Activated CD4-positive, alpha-beta T cell treated with anti-CD3 and anti-CD28 coated beads for 36 hours (primary cell): ENCODE data around the gene GDAP1L1. TPM values are rescaled to one million over a fixed set of nuclear protein-coding genes. Genes with fewer than 3 reads are reported as not detected.

Experiments used
- ATAC-seq: fragments of 200-7000 bp; cut with Tn5 transposase; one replicate; pipeline ENCODE4 v1.10.0; 2021; ENCODE audit warnings: mild to moderate bottlenecking, moderate library complexity
- CTCF ChIA-PET: fragments of 350-600 bp; sonication (Branson Sonifier 250); formaldehyde crosslinking; loops from one replicate; lab custom pipeline; 2021; ENCODE audit warnings: antibody characterized with exemption; lab: Charles Lee
- POLR2A ChIA-PET: fragments of 350-600 bp; sonication (Branson Sonifier 250); formaldehyde crosslinking; loops from one replicate; lab custom pipeline; 2021; ENCODE audit warnings: antibody characterized with exemption, inconsistent platforms; lab: Charles Lee
- DNase-seq: peaks from one replicate; pipeline ENCODE4 v3.0.0-alpha.2; 2020
- H3K27ac Mint-ChIP-seq: one replicate; pipeline ENCODE4 v1.8.0; 2021; ENCODE audit warnings: mixed read lengths
- H3K27me3 Mint-ChIP-seq: one replicate; pipeline ENCODE4 v1.8.0; 2021; ENCODE audit warnings: mixed read lengths
- H3K36me3 Mint-ChIP-seq: one replicate; pipeline ENCODE4 v1.8.0; 2021; ENCODE audit warnings: low read depth, mixed read lengths
- H3K4me1 Mint-ChIP-seq: one replicate; pipeline ENCODE4 v1.8.0; 2021; ENCODE audit warnings: mixed read lengths
- H3K4me3 Mint-ChIP-seq: one replicate; pipeline ENCODE4 v1.8.0; 2021; ENCODE audit warnings: mild to moderate bottlenecking, moderate library complexity, mixed read lengths
- H3K9me3 Mint-ChIP-seq: one replicate; pipeline ENCODE4 v1.8.0; 2021; ENCODE audit warnings: low read depth, mixed read lengths
- intact Hi-C, 2 experiments: fragments of 100-400 bp; cut with DNase I in 1 of 2; cut with micrococcal nuclease in 1 of 2; formaldehyde crosslinking; loops; one replicate each; pipeline versions ENCODE4 v1.14.2 to v1.15.1; 2022 to 2024; cut with DNase I, micrococcal nuclease
- total RNA-seq, 2 experiments: library from RNA; stranded (reverse); gene quantifications; one replicate each; pipeline ENCODE4 v1.2.3, GENCODE V29; 2021

Gene GDAP1L1
- total RNA-seq, 2 experiments from 2014 or later, result 0.74 to 0.89 TPM

- no peaks in the 10 kb centered on the region for H3K36me3 Mint-ChIP-seq
- H3K4me1 Mint-ChIP-seq, result no peaks in the 10 kb centered on the region
- ATAC-seq, result no peak
- POLR2A ChIA-PET, result no interaction called here
- H3K27me3 Mint-ChIP-seq, result peaks cover 4% of the 10 kb centered on the region
- no peak overlapping the region for H3K27ac Mint-ChIP-seq
- no peak for DNase-seq
- CTCF ChIA-PET, result interaction anchor here (0.6 kb wide), 1 partner anchor 38 kb away, joined by 3 read pairs; no protein-coding TSS in a partner anchor
- no peaks in the 10 kb centered on the region for H3K9me3 Mint-ChIP-seq
- intact Hi-C loops, result no loop called here
- no peak overlapping the region for H3K4me3 Mint-ChIP-seq
These were observed 7.0 kb downstream of the GDAP1L1 start for GRCh38 chr20:44254073-44254472.

GRCh38 chr20:44255942-44256341 lies 8.8 kb downstream of the GDAP1L1 start:
- H3K9me3 Mint-ChIP-seq, result no peaks in the 10 kb centered on the region
- no peak for DNase-seq
- ChIA-PET CTCF (no interaction called here), POLR2A (no interaction called here)
- intact Hi-C loops, result no loop called here
- no peak overlapping the region for H3K27ac Mint-ChIP-seq
- no peaks in the 10 kb centered on the region for H3K36me3 Mint-ChIP-seq
- H3K4me1 Mint-ChIP-seq, result no peaks in the 10 kb centered on the region
- H3K4me3 Mint-ChIP-seq, result no peak overlapping the region
- no peak for ATAC-seq
- peaks cover 4% of the 10 kb centered on the region for H3K27me3 Mint-ChIP-seq

- intact Hi-C loops, result no loop called here
- H3K4me3 Mint-ChIP-seq, result no peak overlapping the region
- POLR2A ChIA-PET, result no interaction called here
- H3K4me1 Mint-ChIP-seq, result no peaks in the 10 kb centered on the region
- ATAC-seq, result no peak
- peaks cover 4% of the 10 kb centered on the region for H3K27me3 Mint-ChIP-seq
- H3K9me3 Mint-ChIP-seq, result no peaks in the 10 kb centered on the region
- no peak for DNase-seq
- H3K27ac Mint-ChIP-seq, result no peak overlapping the region
- no peaks in the 10 kb centered on the region for H3K36me3 Mint-ChIP-seq
- CTCF ChIA-PET, result interaction anchor here (1.2 kb wide), 1 partner anchor 55 kb away, joined by 3 read pairs; no protein-coding TSS in a partner anchor
These were observed 9.9 kb downstream of the GDAP1L1 start for GRCh38 chr20:44256961-44257360.

GRCh38 chr20:44258226-44258890 lies 11.2 kb downstream of the GDAP1L1 start:
- CTCF ChIA-PET, result interaction anchor here (0.8 kb wide), 1 partner anchor 74 kb away, joined by 3 read pairs; no protein-coding TSS in a partner anchor
- Mint-ChIP-seq H3K9me3 (no peaks in the 10 kb centered on the region), H3K36me3 (no peaks in the 10 kb centered on the region), H3K4me1 (no peaks in the 10 kb centered on the region), H3K27ac (no peak overlapping the region), H3K4me3 (no peak overlapping the region), H3K27me3 (no peaks in the 10 kb centered on the region)
- POLR2A ChIA-PET, result no interaction called here
- intact Hi-C loops, result no loop called here
- ATAC-seq (no peak), DNase-seq (no peak)

DNA sequence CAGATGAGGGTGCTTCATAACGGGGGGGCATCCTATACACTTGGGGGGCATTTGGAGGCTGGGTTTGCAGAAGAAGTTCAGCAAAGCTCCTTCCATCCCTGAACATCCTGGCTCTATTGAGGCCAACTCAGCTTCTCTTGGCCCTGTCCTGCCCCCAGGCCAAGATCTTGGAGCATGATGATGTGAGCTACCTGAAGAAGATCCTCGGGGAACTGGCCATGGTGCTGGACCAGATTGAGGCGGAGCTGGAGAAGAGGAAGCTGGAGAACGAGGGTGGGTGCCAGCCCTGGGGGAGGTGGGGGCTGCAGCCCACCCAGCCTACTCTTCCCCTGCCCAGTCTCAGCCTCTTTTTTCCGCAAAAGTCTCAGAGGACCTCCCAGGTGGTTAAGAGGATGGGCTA lies 17.2 kb downstream of the GDAP1L1 start:
- Mint-ChIP-seq H3K27ac (no peak overlapping the region), H3K27me3 (no peaks in the 10 kb centered on the region), H3K9me3 (no peaks in the 10 kb centered on the region), H3K4me3 (no peak overlapping the region), H3K36me3 (peaks cover 2% of the 10 kb centered on the region), H3K4me1 (no peaks in the 10 kb centered on the region)
- ChIA-PET POLR2A (no interaction called here), CTCF (interaction anchor here (1.3 to 1.7 kb wide), 3 partner anchors 9 to 121 kb away, joined by 4 to 7 read pairs (median 5); no protein-coding TSS in a partner anchor)
- intact Hi-C loops, result no loop called here
- ATAC-seq (no peak), DNase-seq (peak; percentile 8)

- no peaks in the 10 kb centered on the region for H3K4me1 Mint-ChIP-seq
- no peak overlapping the region for H3K4me3 Mint-ChIP-seq
- H3K9me3 Mint-ChIP-seq, result no peaks in the 10 kb centered on the region
- ATAC-seq (no peak), DNase-seq (no peak)
- CTCF ChIA-PET, result no interaction called here
- POLR2A ChIA-PET, result no interaction called here
- no peak overlapping the region for H3K27ac Mint-ChIP-seq
- H3K36me3 Mint-ChIP-seq, result peaks cover 5% of the 10 kb centered on the region
- no peaks in the 10 kb centered on the region for H3K27me3 Mint-ChIP-seq
- intact Hi-C loops, result no loop called here
These were observed 21.7 kb downstream of the GDAP1L1 start for GRCh38 chr20:44268802-44269201.

DNA sequence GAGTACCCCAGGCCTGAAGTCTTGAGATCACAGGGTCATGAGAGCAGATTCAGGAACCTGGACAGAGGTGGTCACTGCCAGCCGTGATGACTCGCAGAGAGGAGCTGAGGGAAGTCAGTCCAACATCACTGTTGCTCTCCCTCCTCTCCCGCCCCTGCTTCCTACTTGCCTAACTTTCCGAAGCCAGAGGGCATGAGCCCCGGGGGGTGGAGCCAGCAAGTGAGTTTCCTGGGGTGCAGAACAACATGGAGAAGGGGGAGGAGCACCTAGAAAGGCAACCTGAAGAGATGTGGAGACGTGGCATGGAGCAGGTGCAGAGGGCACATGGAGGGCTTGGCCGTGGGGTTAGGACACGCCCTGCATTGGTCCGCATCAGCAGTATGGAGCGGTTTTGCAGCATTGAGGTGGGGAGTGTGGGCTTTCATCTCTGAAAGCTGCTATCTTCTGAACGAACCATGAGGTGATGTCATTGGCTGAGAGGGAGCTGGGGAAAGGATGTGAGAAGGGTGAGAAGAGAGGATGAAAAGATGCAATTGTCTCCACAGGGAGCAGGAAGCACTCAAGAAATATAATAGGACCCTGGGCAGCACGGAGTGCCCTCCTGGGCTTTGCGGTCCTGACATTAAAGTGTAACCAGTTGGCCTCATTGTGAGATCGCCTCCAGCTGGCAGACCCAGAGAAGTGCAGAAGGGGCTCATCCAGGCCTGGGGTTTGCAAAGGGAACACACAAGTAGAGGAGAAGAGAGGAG lies 25.0 kb downstream of the GDAP1L1 start:
- DNase-seq (peak; percentile 23), ATAC-seq (no peak)
- intact Hi-C loops, result no loop called here
- H3K4me3 Mint-ChIP-seq, result no peak overlapping the region
- ChIA-PET POLR2A (no interaction called here), CTCF (interaction anchor here (0.7 to 1.5 kb wide), 4 partner anchors 10 to 55 kb away, joined by 3 read pairs; no protein-coding TSS in a partner anchor)
- no peak overlapping the region for H3K27ac Mint-ChIP-seq
- peaks cover 5% of the 10 kb centered on the region for H3K36me3 Mint-ChIP-seq
- no peaks in the 10 kb centered on the region for H3K27me3 Mint-ChIP-seq
- H3K9me3 Mint-ChIP-seq, result no peaks in the 10 kb centered on the region
- H3K4me1 Mint-ChIP-seq, result no peaks in the 10 kb centered on the region

DNA sequence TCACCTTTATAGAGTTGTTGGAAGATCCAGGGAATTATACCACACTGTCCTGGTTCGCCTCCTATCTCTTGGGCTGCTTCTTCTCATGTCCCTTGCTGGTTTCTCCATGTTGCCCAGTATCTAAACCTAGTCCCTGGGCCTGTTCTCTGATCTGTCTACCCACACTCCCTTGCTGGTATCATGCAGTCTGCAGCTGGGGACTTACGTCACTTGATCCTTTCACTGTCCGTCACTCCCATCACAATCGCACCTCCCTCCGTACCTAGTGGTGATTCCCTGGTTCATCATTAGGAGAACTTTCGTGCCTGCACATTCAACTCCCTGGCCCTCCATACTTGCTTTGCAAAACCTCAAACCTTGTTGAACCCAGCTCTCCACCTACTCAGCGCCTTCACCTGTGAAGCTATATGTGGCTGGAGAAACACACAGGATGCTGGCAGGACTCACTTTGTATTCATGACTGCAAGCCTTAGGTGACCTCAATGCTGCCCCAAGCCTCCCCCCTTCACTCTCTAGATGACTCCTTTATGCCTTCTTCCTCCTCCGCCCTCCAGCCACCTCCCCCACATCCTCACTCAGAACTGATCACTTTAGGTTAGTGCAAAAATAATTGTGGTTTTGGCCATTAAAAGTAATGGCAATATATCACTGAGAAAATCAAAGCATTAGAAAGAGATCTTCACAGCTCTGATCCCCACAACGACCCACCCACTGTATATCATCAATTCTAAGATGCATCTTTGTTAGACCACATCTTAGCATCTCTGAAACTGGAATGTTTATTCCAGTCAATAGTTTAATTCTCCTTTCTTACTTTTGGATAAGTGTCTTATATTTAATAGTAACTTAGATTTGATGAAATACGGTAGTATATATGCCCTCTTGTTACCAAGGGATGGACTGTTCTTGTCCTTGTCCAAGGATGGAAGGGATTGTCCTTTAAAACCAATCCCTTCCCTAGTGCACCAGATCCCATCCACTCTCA lies 26.4 kb downstream of the GDAP1L1 start:
- Mint-ChIP-seq H3K9me3 (no peaks in the 10 kb centered on the region), H3K36me3 (peaks cover 5% of the 10 kb centered on the region), H3K4me1 (no peaks in the 10 kb centered on the region), H3K27ac (no peak overlapping the region), H3K4me3 (no peak overlapping the region), H3K27me3 (no peaks in the 10 kb centered on the region)
- ChIA-PET POLR2A (no interaction called here), CTCF (interaction anchor here (1.3 kb wide), 1 partner anchor 9 kb away, joined by 3 read pairs; no protein-coding TSS in a partner anchor)
- DNase-seq (no peak), ATAC-seq (no peak)
- intact Hi-C loops, result no loop called here

- ATAC-seq (no peak), DNase-seq (no peak)
- Mint-ChIP-seq H3K36me3 (peaks cover 2% of the 10 kb centered on the region), H3K9me3 (no peaks in the 10 kb centered on the region), H3K4me3 (no peak overlapping the region), H3K27me3 (no peaks in the 10 kb centered on the region), H3K4me1 (no peaks in the 10 kb centered on the region), H3K27ac (no peak overlapping the region)
- intact Hi-C loops, result no loop called here
- CTCF ChIA-PET, result interaction anchor here (0.6 kb wide), 1 partner anchor 60 kb away, joined by 3 read pairs; no protein-coding TSS in a partner anchor
- POLR2A ChIA-PET, result no interaction called here
These were observed 27.4 kb downstream of the GDAP1L1 start for GRCh38 chr20:44274303-44275017.

- H3K9me3 Mint-ChIP-seq, result no peaks in the 10 kb centered on the region
- ChIA-PET POLR2A (no interaction called here), CTCF (interaction anchor here (1.3 kb wide), 1 partner anchor 62 kb away, joined by 4 read pairs; no protein-coding TSS in a partner anchor)
- H3K4me3 Mint-ChIP-seq, result no peak overlapping the region
- no peaks in the 10 kb centered on the region for H3K36me3 Mint-ChIP-seq
- DNase-seq (no peak), ATAC-seq (no peak)
- H3K4me1 Mint-ChIP-seq, result no peaks in the 10 kb centered on the region
- H3K27me3 Mint-ChIP-seq, result no peaks in the 10 kb centered on the region
- intact Hi-C loops, result no loop called here
- no peak overlapping the region for H3K27ac Mint-ChIP-seq
These were observed 32.1 kb downstream of the GDAP1L1 start for GRCh38 chr20:44279228-44279627.
